GM21390 (cell line): ENCODE data around the gene FKBP14.

ENCODE experiments used
- ATAC-seq: cut with Tn5 transposase; IDR thresholded peaks from one replicate; pipeline ENCODE4 v1.9.1; 2021; ENCODE audit not compliant: unreplicated experiment

FKBP14 gene

DNA sequence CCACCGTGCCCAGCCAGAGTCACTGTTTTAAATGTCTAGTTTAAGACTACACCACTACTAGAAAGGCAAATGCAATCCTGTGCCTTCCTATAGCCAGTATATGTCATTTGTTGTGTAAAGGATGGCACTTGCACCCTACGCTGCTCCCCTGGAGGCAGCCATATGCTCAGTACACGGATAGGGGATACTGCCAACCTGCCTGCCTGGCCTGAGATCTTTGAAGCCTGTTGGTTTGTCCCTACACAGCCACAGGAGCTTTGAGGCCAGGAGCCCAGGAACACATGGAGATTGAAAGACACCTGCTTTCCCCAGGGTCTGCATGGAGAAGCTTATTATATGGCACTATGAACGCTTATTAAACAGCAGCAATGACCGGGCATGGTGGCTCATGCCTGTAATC lies 34.6 kb downstream of the FKBP14 start:
- ATAC-seq = no peak

DNA sequence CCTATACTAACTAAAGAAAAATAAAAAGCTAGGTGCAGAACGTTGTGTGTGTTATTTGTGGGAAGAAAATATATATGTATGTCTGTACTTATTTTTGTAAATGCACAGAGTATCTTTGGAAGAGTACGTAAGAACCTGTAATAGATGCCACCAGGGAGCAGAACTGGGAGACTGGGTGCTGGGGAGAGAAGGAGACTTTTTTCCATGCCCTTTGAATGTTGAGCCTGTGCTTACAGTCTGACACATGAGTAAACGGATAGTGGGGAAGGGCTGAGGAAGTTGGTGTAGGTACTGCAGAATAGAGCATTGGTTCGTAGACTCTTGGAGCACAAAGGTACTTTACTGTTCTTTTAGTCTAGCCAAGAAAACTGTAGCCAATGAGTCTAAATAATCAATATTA lies 35.6 kb downstream of the FKBP14 start:
- no peak for ATAC-seq

DNA sequence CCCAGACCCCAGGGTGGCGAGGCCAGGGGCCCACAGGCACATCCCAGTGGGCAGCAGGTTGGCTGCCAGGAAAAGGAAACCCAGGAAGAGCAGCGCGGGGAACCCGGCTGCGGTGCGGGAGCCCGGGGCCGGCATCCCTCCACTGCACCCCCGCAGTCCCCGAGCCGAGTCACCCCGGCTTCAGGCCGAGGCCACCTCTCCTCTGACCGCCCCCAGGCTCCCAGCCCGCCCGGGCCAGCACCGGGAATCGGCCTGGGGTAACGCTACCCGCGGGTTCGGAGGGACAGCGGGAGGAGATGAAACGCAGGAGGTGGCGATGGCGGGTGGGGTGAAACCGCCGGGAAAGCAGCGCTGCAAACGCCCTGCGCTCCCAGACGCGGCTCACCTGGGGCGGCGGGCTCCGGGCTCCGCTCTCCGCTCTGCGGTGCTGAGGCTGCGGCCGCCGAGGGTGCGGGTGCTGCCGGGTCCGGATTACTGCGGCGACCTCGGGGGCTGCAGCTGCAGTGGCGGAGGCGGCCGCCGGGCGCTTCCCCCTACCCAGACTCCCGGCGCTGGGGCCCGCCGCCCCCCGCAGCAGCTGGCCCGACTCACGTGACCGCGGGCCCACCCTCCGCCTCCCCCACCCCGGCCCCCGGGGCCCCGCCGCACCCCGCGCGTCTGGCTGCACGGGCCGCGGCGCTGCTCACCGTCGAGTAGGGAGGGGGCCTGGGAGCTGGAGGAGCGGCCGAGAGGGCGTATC lies 37.1 kb downstream of the FKBP14 start, which contains the start of gene SCRN1:
TSS of gene SCRN1 (minus strand) at position 545 of the 739 bp plus-strand sequence. CDS start 20,734 bp downstream, outside the sequence.
- peak; percentile 34 for ATAC-seq

DNA sequence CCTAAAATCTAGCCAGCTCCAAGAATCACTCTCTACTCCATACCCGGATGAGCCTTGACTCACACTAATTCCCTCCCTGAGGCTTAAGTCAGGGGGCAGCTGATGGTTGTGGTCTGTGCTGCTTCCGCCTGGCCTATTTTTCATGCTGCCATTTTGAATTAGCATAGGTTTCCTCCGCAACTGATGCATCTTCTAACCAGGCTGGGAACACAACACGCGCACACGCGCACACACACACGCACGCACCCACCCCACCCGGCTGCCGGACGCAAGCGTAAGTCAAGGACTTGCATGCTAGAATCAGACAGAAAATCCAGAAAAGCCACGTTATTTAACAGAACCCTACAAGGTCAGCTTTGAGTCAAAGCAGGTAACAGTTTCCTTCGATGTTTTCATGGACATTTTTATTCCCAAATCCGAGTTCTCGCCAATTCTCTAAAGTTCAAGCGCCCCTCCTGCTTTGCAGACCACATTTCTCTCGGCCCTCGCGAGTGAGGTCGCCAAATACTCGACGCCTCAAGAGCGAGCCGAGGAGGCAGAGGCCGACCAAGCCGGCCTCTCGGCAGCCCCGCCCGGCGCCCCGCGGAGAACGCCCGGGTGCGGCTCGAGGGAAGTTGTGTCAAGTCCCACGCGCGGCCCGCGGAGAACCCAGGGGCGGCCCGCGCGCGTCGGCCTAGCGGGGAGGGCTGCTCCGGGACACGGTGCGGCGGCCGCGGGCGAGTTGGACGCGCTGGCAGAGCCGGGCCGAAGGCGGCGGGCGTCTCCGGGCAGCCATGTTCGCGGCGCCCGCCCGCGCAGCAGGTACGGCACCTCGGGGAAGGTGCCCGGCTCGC lies 37.9 kb downstream of the FKBP14 start:
- ATAC-seq = peak; percentile 37

DNA sequence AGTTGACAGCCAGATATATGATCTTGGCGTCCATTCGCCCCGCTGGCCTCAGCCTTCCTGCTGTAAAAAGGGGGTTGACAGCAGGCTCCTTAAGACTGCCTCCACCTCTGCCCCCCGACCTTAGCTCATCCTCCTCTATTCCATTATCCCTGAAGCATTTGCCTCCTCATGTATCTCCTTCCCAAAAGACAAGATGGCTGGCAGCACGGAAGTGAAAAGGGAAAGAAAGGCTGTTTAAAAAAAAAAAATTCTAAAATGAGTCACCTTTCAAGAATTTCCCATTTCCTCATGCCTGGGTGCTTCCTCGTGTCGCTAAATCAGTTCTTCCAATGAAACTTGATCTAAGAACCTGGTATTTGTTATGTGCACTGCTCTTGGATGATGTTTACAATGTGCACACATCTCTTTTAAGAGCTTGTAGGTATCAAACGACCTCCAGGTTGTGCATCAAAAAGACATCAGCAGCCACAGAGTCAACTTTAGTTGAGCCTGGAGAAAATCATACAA lies 38.6 kb downstream of the FKBP14 start:
- no peak for ATAC-seq

DNA sequence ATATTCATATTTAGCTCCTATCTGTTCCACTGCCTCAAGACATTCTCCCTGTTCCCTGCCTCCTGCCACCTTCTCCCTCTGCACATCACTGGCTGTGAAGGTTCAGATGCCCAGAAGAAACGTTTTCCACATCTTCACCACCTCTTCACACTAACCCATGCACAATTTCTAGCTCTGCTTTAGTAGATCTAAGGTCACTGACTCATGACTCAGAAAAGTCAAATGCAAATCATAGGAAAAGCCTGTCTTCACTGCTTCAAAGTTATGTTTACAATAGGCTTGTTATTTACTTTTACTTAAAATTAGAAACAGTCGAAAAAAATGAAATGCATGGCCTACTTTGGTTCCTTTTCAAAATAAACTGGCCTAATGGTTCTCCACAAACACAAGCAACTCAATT lies 39.4 kb downstream of the FKBP14 start:
- no peak for ATAC-seq

DNA sequence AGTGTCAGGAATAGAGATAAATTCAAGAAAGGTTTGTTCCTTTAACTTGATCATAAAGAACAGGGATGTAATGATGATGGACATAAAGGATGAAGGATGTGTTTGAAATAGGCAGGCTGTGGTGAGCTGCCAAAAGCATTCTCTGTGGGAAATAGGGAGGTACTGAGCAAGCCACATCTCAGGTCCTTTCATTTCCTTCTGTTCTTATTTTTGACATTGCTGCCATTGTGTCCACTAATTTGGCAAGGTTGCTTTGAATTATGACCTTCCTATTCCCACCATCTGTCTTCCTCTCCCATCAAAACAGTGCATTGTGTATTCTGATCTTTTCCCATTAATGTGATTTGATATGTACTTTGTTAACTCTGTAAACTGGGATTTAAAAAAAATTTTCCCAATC lies 46.4 kb downstream of the FKBP14 start:
- no peak for ATAC-seq

DNA sequence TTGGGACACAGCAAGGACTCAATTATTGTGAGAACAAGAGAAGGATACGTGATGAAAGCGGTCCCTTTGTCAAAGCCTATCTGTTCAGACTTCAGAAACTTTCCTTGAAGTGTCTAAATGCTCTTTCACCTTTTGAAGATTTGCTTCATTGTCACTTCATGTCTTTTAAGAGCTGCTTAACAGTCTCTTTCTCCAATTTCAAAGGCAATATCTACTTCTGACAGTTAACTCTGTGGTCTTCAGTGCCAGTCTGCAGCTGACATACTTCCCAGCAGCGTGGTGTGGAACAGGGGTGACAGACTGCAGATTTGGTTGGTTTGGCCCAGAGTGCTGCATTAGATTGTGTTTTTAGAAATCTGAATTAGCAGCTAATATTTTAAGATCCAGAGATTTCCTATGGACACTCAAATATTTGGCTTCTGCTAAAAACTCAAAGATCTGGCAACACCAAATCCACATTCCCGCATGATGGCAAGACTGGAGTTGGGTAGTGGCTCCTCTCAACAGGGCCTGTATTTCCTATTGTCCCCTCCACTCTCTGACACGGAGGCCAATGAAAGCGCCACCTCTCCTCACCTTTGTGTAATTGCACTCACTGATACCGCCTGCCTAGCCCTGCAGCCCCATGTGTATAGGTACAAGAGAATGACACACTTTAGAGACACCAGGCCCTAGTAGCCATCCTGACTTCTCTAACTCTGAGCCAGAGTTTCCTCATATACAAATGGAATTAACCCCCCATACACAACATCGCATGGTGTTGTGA lies 48.4 kb downstream of the FKBP14 start:
- no peak for ATAC-seq

DNA sequence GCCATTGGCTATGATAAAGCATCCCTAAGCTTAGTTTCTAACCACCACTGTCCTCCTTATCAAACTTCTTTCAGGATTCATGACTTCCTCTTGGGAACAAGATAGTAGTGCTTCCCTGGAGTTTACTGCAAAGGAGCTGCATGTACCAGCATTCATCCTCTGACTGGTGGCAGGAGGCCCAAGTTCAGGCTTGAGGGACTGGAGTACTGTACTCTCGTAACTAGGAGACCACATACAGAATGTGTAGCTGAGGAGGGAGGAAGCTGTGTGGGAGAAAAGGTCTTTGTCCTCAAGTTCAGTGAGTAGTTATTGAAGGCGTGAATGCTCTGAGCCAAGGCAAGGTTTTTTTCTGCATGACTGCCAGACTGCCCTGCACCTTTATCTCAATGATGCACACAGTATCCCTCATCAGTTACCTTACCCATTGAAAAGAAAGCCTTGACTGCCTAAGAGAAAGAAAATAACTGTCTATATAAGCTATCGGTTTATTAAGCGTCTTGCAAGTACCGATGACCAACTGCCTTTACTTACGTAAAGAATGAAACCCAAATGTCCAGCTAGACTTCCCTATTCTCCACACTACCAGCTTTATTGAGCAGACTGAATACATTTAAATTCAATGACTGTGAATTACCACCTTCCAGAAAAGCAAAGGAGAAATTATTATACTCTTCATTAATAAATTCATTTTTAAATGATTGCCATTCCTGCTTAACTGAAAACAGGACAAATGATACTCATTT lies 49.7 kb downstream of the FKBP14 start:
- no peak for ATAC-seq

DNA sequence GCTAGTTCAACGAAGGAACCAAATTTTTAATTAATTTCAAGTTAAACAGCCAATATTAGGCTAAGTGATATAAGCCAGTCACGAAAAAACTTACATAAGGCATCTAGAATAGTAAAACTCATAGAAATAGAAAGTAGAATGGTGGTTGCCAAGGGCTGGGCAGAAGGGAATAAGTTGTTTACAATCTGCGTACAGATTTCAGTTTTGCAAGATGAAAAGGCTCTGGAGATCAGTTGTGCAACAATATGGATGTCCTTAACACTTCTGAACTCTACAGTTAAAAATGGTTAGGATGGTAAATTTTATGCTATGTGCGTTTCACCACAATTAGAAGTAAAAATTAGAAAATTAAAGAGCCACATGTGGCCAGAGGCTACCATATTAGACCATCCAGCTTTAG lies 50.2 kb downstream of the FKBP14 start:
- no peak for ATAC-seq

DNA sequence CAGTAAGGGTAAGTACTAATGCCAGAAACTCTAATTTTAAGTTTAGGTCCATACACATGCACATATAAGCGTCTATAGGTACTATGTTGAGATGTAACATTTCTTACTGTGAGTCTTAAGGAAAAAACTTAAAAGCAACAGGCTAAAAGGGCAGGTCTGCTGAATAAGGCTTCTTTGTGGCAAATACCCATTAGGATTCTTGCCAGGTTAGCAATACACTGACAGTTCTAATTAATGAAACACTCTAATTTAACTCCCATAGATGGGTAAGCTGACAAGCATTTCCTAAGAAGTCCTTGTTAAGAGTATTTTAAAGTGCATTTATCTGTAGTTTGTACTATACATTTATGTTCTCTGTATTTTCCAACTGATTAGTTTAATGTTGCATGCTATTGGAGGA lies 50.9 kb downstream of the FKBP14 start:
- ATAC-seq = no peak

DNA sequence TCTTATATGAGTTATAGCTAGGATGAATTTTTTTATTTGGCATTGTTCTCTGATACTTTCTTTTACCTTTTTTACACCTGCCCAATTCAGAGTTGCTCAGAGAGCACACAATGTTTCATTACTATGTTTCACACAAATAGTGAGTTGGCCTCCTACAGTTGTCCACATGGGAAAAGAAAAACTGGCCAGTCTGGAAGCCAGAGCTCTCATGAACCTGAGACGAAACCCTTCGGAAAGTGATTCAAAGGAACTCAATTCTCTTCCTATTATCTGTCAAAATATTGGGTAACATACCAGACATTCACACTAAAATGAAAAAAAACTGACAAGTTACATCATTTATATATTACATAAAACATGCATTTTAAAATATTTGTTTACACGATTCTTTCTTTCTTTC lies 52.2 kb downstream of the FKBP14 start:
- no peak for ATAC-seq

DNA sequence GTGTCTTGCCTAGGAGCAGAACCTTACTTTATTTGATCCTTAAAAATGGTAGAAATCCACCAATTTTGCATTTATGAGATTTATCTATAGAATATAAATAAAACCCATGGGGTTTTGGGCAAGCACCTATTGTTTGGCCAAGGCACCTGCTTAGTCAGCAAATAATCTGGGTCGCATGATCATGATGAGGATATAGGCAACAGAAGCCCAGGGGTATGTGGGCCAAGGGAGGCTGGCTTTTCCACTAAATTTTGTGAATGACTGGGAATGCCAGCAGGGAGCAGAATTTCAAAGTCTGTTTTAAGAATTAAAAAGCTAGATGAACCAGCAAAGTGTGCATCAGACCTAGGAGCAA lies 54.2 kb downstream of the FKBP14 start:
- no peak for ATAC-seq

DNA sequence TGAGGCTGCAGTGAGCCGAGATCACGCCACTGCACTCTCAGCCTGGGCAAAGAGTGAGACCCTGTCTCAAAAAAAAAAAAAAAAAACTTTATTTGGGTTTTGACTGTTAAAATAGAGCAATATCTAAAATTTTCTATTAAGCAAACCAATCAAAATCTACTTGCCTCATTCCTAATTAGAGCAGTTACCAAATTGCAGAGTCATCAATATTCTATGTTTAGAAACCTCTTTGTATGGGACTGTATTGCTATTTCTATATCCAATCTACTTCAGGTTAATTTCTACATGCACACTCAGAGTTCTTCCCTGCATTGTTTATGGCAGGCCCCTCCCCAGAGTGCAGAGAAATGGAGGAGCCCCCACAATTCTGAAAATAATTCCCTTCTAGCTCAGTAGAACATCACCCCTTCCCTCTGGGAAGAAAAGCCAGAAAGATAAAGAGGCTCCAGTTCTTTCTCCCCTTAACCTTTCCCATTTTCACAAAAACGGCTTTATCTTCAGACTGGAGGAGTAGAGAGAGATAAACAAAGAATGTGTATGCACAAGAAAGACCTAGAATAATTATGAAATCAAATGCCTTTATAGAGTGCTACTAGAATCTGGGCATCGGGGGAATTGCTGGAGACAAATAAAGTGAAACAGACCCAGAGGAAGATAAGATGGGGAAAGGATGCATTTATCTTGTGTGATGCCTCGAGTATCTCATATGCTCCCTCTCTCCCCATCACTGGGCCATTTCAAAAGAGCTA lies 54.8 kb downstream of the FKBP14 start:
- no peak for ATAC-seq

DNA sequence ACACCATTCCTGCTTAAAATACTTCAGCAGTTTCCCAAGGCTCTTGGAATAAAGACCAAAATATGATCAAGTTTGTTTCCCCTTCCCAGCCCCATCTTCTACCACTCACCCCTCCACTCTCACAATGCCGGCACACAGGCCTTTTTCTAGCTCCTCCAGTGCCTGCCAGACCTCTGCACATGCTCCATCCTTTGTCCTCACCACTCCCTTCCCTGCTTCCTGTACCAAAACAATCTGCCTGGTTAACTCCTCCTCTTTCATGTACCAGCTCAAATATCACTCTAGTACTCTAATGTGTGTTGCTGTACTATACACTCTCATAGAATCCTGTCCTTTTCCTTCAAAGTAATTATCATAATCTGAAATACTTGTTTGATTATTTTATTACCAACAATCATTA lies 56.3 kb downstream of the FKBP14 start:
- ATAC-seq = no peak

DNA sequence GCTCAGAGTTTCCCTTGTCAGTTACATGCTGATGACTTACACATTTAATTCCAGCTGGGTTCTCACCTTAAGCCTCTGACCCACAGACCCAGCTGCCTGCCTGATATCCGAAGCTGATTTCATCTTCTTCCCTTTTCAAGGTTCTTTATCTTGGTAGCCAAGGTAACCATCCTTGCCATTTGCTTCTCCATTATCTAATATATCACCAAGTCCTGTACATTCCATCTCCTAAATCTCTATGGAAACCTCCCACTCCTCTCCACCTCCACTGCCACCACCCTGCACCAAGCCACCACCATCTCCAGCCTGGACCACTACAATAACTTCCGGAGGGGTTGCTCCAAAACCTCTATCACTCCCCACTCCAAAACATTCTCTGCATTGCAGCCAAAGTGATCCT lies 56.8 kb downstream of the FKBP14 start:
- ATAC-seq = no peak

DNA sequence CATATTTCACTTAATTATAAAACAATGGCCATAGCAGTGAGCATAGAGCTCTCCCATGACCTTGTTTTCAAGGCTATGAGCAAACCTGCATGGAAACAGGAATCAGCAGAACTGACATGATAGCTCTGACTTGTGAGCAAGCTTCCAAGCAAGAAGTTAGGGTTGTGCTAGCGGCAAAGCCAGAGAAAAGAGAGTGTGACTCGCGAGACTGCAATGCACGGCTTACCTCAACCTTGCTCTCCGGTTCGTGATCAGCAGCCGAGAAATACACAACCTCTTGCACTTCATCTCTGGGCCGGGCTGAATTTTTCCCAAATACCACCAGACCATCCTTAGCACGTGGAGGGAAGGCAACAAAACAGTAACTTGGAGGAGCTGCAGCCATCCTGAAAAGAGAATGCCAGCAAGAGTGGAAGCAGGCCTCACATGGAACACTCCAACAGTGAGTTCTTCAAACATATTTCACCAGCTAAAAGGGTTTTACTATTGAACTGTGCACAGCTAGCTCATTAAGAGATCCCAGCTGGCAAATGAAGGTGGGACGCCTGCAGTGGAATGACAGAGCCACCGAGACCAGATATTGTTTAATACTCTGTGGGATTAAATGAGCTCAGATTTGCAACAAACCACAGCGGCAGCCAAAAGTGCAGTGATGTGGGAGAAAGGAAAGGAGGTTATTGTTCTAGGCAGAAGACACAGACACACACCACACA lies 57.7 kb downstream of the FKBP14 start:
- no peak for ATAC-seq

DNA sequence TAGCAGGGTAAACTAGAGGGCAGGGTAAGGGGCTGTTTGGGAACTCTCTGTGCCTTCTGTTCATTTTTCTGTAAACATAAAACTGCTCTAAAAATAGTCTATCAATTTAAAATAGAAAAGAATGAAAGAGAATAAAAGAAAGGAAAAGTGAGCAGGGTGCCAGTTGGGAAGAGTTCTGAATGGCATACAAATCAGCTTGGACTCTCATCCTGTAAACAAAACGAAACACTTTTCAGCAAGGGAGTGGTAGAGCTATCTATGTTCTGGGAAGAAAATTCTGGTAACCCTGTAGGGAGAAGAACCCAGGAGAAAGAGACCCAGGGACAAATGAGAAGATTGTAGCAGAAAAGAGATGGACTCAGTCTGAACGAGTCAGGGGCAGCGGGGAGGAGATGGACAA lies 61.5 kb downstream of the FKBP14 start:
- no peak for ATAC-seq

DNA sequence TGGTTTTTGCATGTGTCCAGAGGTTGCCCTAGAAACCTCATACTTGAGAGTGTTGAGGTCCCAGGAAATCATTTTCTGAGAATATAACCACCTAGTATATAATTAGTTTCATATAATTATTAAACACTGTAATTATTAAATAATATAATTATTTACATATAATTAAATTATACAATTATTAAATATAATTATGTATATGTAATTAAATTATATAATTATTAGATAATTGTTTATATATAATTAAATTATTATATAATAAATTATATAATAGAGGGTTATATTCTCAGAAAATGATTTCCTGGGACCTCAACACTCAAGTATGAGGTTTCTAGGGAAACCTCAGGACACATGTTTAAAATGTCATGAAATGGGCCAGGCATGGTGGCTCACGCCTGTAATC lies 64.5 kb downstream of the FKBP14 start:
- ATAC-seq = no peak
